Skin of body (tissue), 3 donors: ENCODE data around the gene TYW1. TPM values are rescaled to one million over a fixed set of nuclear protein-coding genes. Genes with fewer than 3 reads are reported as not detected.
"Not testable (repeated sequence)": the region's sequence is repeated elsewhere in the genome, so short reads cannot be mapped to it uniquely, and the experiment has no call there.

Experiments used
- DNase-seq: peaks from one replicate; lab custom pipeline; 2025; lab: John Stamatoyannopoulos, UW
- small RNA-seq: library from RNA; depleted of rRNA; stranded (forward); fragments of <200 nt; gene quantifications from one replicate; pipeline ENCODE3, GENCODE V24; 2014; ENCODE audit warnings: low replicate concordance
- total RNA-seq: library from RNA; depleted of rRNA; stranded (reverse); fragments of >200 nt; gene quantifications from one replicate; pipeline ENCODE4 v1.2.3, GENCODE V29; 2014

The TYW1 gene
- total RNA-seq, 1 donor from 2014 or later: 22.5 TPM

DNA sequence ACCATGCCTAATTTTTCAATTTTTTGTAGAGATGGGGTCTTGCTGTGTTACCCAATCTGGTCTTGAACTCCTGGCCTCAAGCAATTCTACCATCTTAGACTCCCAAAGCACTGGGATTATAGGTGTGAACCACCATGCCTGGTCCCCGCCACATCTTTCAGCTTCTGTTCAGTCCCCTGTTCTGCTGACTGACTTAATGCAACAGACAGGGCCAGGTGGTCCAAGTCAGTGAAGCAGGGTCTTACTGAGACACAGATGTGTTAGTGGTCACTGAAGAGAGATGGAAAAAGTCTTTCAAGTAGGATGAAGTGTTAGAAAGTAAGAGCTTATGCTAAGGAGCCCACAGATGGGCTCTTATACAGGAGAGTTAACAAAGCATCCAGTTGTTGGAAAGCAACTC, 246.2 kb downstream of the TYW1 start:
- peak; percentile 0 for DNase-seq

DNA sequence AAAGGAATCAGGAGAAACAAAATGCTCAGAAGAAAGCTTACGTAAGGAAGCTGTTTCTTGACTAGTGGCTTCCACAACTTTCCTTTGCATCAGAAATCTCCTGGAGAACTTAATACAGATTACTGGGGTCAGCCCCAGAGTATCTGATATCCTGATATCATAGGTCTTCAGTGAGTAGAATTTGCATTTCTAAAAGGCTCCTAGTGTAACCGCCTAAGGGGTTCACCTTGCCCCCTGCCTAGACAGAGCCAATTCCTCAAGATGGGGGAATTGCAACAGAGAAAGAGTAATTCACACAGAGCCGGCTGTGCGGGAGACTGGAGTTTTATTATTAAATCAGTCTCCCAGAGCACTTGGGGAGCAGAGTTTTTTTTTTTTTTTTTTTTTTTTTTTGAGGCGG, 251.7 kb downstream of the TYW1 start:
- DNase-seq: not testable (repeated sequence)

DNA sequence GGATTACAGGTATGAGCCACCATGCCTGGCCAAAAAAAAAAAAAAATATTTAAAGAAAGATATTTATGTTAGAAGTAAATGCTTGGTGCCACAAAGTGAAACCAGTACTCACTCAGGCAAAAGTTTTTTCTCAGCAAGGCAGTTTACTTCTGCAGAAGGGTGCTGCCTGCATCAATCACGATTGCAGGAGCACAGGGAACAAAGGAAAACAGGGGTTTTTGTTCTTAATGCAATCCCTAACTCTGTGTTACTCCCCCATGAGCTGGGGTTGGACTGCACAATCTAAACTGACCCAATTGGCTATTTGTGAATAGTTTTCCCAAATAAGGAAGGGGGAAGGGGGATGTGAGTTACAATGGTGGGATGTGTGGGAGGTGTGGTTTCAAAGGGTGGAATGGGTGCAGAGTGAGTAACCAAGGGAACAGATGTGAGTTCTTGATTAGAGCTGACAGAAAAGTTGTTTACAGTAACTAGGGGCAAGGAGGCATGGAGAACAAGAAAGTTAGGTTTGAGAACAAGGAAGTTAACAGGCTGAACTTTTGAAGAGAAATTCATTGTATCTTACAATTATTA, 255.4 kb downstream of the TYW1 start:
- no peak for DNase-seq

DNA sequence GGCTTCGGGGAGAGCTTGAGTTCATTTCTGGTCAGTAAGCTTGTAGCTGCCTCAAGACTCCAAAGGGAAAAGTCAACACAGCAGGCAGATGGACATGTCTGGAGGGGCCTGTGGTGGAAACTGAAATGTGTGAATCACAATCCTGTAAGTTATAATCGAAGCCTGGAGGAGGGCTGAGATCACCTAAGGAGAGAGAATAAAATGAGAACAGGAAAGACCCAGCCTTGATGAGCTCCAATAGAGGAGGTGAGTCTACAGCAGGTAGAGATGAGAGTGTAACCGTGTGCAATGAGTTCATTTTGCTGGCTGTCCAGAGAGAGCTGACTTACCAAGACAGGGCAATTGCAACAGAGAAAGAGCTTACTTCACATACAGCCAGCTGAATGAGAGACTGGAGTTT, 258.4 kb downstream of the TYW1 start:
- not testable (repeated sequence) for DNase-seq

DNA sequence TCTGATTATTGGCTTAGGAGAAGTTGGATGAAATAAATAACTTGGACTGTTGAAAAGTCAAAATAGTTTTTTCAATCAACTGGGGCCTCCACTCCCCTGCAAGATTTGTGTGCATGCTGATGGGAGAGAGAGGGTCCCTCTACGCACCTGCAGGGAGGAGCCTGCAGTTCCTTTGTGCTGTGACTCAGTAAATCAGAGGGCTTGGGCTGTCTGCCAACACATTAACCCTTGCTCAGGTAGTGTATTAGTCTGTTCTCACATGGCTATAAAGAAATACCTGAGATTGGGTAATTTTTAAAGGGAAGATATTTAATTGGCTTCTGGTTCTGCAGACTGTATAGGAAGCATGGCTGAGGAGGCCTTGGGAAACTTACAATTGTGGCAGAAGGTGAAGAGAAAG, 261.1 kb downstream of the TYW1 start:
- not testable (repeated sequence) for DNase-seq

DNA sequence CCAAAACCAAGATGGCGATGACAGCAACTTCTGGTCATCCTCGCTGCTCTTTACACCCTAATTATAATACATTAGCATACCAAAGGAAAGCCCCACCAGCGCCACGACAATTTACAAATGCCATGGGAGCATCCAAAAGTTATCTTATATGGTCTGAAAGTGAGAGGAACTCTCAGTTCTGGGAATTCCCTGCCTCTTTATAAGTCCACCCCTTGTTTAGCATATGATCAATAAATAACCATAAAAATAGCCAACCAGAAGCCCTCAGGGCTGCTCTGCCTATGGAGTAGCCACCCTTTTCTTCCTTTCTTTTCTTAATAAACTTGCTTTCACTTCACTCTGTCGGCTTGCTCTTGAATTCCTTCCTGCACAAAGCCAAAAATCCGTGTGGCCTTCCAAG, 262.7 kb downstream of the TYW1 start:
- DNase-seq: not testable (repeated sequence)

DNA sequence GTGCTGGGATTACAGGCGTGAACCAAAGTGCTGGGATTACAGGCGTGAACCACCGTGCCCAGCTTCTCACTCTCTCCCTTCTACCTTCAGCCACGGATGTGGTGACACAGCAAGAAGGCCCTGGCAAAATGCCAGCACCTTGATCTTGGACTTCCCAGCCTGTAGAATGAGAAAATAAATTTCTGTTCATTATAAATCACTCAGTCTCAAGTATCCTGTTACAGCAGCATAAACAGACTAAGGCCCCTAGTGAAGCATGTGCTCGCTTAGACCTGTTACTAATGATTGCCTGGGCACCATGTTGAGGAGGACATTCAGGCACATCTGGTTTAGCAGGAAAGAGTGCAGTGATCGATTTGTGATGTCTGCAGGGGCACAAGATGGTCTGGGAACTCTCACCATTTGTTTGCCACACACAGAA, 263.5 kb downstream of the TYW1 start:
- not testable (repeated sequence) for DNase-seq

DNA sequence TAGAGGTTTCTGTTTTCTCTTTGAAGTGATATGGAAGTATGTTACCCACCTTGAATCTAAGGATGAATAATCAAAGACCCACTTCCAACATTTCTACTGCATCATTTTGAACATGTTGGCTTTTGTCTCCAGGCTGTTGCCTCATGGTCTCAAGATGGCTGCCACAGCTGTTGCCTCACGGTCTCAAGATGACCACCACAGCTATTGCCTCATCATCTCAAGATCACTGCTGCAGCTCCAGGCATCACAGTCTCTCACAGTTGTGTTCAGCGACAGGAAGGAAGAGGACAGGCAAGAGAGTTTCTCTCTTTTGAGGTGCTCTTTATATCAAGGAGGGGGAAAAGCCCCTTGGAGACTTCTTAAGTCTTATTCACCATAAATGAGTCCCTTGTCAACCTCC, 267.4 kb downstream of the TYW1 start:
- DNase-seq: not testable (repeated sequence)

DNA sequence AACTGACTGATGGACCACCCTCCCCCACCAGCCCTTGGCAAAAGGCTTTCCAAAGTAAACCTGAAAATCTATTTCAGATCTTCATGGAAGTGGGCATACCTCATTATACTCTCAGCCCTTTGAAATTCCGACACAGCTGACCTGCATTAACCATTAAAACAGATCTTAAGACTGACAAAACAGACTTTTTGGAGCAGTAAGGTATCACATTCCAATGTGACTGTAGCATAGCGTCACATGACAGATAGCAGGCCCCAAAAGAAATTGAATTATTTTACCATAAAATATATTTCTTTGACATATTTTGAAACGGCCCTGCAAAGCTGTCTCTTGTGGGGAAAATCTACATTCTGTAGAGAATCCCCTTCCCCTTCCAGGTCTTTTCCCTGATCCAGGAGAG, 269.4 kb downstream of the TYW1 start:
- not testable (repeated sequence) for DNase-seq

DNA sequence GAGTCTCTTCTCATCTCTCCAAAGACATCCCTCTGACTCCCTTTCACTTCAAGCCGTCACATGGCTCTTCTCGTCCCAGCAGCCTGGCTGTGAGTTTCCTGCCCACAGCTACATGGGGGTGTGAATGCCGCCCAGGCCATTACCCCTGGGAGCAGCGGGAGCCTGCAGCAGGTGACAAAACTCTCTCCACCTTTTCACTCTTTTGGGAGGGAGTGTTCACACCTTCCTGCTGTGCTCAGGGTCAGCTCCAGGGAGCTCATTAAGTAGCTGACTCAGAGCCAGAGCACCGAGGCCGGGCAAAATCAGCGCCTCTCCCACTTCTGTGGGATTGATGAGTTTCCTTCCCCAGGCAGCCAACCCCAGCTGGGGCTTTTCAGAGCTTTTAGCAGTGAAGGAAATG, 271.3 kb downstream of the TYW1 start:
- DNase-seq: no peak

DNA sequence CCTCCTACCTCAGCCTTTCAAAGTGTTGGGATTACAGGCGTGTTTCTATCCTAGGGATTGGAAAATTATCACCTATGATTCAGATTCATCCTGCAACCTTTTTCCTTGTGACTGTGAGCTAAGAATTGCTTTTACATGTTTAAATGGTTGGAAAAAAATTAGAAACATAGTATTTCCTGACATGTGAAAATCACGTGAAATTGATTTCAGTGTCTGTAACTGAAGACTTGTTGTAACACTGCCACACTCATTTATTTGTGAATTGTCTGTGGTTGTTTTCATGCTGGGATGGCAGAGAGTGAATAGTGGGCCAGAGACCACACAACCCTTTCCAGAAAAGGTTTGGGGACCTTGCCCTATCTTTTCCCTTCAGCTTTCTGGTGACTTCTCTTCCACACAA, 273.3 kb downstream of the TYW1 start:
- not testable (repeated sequence) for DNase-seq

Small RNAs within 50 kb of the gene (small RNA-seq; reads per million reads assigned to genes)
- gene AC073089.1 (not detected), gene MIR4650-1 (not detected), gene RN7SL43P (not detected)

Other genes with a start within 250 kb of the TYW1 start
- gene TMEM248, start 75.6 kb upstream of the TYW1 start, total RNA-seq: 44.3 TPM
- 55.7 TPM for gene SBDS, start 1.2 kb upstream of the TYW1 start, total RNA-seq